ENCODE measurements around the gene SUN3. TPM values are rescaled to one million over a fixed set of nuclear protein-coding genes. Genes with fewer than 3 reads are reported as not detected.
A peak's percentile ranks its signal among the peaks of the same experiment; 100 is the strongest.
"Not testable (repeated sequence)": the region's sequence is repeated elsewhere in the genome, so short reads cannot be mapped to it uniquely, and the experiment has no call there.

SUN3 gene
- polyA plus RNA-seq, 1 donor, result not detected

DNA sequence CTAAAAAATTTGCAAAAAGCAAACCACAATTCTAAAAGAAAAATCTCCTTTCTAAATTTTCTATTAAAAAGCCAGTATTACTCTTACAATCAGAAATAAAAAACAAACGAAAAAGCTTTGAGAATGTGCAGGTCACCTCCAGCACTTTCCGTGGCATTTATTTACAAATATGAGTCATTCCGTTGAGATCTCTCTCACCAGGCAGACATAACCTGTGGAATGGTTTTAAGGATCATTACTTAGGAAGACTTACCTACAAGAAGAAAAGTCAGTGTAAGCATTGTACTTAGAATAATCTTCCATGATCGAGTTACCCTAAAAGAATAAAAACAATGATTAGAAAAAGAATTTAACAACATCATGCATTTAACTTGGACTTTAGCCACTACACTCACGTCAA lies 3.3 kb downstream of the SUN3 start:
- no peak for DNase-seq

- DNase-seq, result no peak
These were observed 11.2 kb downstream of the SUN3 start for GRCh38 chr7:48017674-48018073.

DNA sequence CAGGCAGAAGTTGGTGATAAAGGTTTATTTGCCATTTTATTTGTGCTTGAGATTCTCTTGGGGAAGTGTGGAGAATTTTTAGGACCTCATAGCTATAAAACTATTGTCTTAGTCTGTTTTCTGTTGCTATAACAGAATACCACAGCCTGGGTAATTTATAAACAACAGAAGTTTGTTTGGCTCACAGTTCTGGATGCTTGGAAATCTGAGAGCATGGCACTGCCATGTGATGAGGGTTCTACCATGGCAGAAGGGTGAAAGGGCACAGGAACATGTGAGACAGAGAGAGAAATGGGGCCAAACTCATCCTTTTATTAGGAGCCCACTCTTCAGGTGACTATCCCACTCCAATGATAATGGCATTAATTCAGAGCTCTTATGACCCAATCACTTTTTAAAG lies 12.3 kb downstream of the SUN3 start:
- DNase-seq, result no peak

GRCh38 chr7:48011951-48012350 lies 17.0 kb downstream of the SUN3 start:
- DNase-seq, result no peak

DNA sequence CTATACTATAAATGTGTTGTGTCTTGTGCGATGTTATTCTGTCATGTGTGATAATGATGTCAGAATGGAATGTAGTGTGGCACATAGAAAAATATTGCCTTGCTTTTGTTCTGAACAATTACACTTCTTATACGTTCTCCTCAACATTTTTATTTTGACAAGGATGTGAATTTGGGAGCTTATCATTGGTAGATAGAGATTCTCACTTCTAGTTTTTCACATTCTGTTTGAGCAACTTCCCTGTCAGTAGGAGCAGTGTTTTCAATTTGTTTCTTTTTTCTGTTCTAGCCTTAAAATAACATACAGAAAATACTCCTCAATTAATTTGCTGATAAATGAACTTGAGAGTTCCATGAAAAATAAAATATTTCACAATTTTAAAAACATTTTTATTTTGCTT lies 17.6 kb downstream of the SUN3 start:
- no peak for DNase-seq

DNA sequence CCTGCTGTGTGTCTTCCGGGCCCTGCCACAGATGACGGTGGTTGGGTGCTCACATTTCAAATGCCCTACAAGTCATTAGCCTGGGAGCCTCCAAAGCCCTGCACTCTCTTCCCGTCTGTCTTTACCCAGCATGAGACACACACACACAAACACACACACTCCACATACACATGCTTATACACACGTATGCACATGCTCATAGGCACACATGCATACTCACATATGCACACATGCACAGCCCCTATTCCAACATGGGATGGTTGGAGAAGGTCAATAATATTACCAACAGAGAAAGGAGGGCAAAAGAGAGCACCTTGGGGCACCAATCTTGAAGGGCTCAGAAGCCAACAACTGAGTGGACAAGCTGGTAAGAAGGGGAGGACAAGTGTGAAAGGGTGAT lies 19.0 kb downstream of the SUN3 start:
- no peak for DNase-seq

DNA sequence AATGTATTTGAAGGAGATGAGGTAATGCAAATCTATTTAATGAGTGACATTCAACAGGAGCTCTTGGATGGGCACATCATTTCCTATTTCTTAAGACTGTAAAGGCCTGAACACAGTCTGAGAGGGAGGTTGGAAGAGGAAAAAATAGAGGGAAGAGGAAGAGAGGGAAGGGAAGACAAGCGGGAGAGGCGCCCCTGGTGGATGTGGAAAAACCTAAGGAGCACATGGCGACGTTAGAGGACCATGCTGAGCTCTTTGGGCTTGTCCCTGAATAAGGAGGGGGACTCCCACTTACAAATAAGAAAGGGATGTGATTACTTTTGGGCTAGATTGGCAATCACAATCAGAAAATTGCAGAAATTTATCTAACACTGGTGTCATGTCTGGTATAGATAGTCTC lies 19.6 kb downstream of the SUN3 start:
- DNase-seq, result no peak

GRCh38 chr7:48006866-48007265 lies 22.0 kb downstream of the SUN3 start:
- no peak for DNase-seq

GRCh38 chr7:48004638-48005037 lies 24.3 kb downstream of the SUN3 start:
- DNase-seq, result no peak

DNA sequence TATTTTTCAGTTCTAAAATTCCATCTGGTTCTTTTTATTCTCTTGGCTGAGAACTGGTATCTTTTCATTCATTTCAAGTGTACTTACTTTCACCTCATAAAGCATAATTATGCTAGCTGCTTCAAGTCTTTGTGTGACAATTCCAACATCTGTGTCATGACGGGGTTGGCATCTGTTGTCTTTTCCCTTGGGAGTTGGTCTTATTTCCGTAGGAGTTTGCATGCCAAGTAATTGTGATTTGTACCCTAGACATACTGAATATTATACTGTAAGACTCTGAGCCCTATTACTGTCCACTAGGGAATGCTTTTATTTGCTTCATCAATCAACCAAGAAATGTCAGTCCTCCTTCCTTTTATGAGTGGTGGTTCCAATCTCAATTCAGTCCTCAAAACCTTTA lies 24.9 kb downstream of the SUN3 start:
- DNase-seq, result no peak

- DNase-seq, result not testable (repeated sequence)
These were observed 28.7 kb downstream of the SUN3 start for GRCh38 chr7:48000164-48000563.

DNA sequence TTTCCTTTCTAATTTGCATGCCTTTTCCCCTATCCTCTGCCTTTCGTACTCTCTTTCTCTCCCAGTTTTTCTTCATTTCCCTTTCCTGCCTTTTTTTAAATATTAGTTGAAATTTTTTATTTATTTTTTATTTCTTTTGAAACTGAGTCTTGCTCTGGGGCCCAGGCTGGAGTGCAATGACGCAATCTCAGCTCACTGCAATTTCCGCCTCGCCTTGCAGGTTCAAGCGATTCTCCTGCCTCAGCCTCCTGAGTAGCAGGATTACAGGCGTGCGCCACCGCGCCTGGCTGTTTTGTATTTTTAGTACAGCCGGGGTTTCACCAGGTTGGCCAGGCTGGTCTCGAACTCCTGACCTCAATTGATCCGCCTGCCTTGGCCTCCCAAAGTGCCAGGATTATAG lies 29.5 kb downstream of the SUN3 start:
- no peak for DNase-seq

GRCh38 chr7:47992446-47992845 lies 36.5 kb downstream of the SUN3 start:
- DNase-seq, result no peak

DNA sequence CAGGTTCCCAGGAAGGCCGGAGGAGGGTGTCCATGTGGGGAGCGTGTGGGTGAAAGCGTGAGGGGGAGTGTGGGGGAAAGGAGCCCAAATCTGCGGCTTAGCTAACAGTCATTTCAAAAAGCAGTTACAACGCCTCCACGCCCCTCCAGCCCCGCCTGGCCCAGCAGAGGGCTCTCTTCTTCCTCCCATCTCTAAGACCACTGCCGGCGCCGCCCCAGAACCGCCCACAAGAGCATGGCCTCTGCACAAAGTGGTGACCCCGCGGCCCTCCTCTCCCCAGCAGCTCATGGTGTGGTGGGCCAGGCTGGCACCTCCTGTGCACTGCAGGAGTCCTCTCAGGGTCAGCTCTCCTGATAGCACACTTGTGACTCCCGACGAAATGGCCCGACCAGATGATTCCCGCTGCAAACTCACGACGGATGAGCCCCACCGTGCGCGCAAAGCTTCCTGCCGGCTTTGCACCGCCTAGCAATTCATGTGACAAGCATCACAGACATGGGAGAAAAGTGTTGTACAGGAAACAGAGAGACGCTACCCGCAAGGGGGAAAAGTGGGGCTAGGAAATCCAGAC lies 37.1 kb downstream of the SUN3 start:
- peak; percentile 76 for DNase-seq

GRCh38 chr7:47991270-47991669 lies 37.6 kb downstream of the SUN3 start:
- no peak for DNase-seq

DNA sequence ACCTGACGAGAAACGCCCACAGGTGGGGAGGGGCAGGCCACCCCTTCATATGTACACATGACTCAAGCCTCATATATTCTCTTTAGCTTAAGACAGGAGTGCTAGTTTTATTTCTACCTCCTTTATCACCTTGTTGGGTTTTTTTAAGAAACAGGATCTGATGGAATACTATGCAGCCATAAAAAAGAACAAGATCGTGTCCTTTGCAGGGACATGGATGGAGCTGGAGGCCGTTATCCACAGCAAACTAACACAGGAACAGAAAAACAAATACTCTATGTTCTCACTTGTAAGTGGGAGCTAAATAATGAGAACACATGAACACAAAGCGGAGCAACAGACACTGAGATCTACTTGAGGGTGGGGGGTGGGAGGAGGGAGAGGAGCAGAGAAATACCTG lies 38.3 kb downstream of the SUN3 start:
- no peak for DNase-seq

GRCh38 chr7:47989607-47990400 lies 39.1 kb downstream of the SUN3 start:
- not testable (repeated sequence) for DNase-seq

- DNase-seq, result no peak
These were observed 40.2 kb downstream of the SUN3 start for GRCh38 chr7:47988496-47989386.

- DNase-seq, result no peak
These were observed 46.3 kb downstream of the SUN3 start for GRCh38 chr7:47982610-47983009.

- DNase-seq, result not testable (repeated sequence)
These were observed 48.3 kb downstream of the SUN3 start for GRCh38 chr7:47980648-47981047.

GRCh38 chr7:47979832-47980181 lies 49.1 kb downstream of the SUN3 start:
- DNase-seq, result no peak

- DNase-seq, result peak; percentile 91
These were observed 49.6 kb downstream of the SUN3 start, which contains the start of gene HUS1 for GRCh38 chr7:47979145-47979831. Gene HUS1 (minus strand): TSS chr7:47979615. CDS start chr7:47979519, 96 bp downstream.

DNA sequence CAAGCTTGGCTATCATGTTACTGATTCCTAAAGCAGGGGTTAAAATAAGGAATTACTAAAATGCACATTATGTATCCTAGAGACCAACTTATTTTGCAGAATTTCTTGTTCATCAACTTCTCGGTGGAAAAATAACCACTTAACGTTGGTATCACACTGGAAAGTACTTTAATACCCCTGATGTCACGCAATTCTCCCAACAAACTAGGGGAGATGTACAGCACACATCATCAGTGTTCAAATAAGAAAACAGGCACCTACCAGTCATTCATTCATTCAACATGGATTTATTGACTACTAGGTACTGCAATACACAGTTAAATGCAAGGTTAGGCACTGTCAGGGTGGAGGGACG lies 50.1 kb downstream of the SUN3 start:
- no peak for DNase-seq

Data from hindlimb muscle (tissue), 1 donor.